Measurements from ENCODE around the gene TAS2R43.

DNA sequence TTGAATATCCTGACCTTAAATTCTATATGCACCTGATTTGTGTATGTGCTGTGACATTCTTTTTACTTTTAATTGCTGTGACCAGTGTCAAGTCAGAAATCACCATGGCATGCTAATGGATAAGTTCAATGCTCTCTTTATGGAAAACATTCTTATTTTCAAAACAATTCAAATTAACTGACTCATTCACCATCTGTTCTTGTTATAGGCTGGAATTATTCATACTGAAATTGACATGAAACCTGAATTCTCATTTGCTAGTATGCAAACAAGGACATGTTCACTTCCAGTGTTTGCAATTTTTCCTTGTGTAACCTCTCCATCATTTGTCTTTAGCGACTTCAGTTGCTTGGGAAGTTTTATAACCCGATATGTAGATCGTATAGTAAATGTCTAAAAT is 42.2 kb upstream of the TAS2R43 start, which contains the start of gene TAS2R30:
- TF ChIP-seq, protein P1, sequence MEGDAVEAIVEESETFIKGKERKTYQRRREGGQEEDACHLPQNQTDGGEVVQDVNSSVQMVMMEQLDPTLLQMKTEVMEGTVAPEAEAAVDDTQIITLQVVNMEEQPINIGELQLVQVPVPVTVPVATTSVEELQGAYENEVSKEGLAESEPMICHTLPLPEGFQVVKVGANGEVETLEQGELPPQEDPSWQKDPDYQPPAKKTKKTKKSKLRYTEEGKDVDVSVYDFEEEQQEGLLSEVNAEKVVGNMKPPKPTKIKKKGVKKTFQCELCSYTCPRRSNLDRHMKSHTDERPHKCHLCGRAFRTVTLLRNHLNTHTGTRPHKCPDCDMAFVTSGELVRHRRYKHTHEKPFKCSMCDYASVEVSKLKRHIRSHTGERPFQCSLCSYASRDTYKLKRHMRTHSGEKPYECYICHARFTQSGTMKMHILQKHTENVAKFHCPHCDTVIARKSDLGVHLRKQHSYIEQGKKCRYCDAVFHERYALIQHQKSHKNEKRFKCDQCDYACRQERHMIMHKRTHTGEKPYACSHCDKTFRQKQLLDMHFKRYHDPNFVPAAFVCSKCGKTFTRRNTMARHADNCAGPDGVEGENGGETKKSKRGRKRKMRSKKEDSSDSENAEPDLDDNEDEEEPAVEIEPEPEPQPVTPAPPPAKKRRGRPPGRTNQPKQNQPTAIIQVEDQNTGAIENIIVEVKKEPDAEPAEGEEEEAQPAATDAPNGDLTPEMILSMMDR (IDR thresholded peaks at IDR 0.05 in 2 of 3, conservative IDR thresholded peaks at IDR 0.05 in 1 of 3; ENCODE audit: borderline replicate concordance in 1 of 3, insufficient read depth in 1 of 3, low read depth in 2 of 3, low read length in 2 of 3), result no peak
- TF ChIP-seq FOSL1 (IDR thresholded peaks at IDR 0.05; ENCODE audit: low read depth), result no peak
